ENCODE measurements around the gene HESX1. TPM values are rescaled to one million over a fixed set of nuclear protein-coding genes. Genes with fewer than 3 reads are reported as not detected.

Gene HESX1
- polyA plus RNA-seq, 1 donor = 1.5 TPM

GRCh38 chr3:57158813-57159738 is 40.7 kb downstream of the HESX1 start:
- WGBS (ENCODE audit: insufficient coverage, low lambda C conversion rate) = 23% methylated on average over 2 of the region's 8 CpGs
- Histone ChIP-seq H3K36me3 (ENCODE audit: control insufficient read depth, insufficient read depth, low read length) (no peaks in the 10 kb centered on the region), H3K4me1 (ENCODE audit: control insufficient read depth, insufficient read depth, low read length) (peaks cover 6% of the 10 kb centered on the region), H3K4me3 (ENCODE audit: low read length) (no peak overlapping the region), H3K27me3 (ENCODE audit: control insufficient read depth, insufficient read depth, low read length) (peaks cover 12% of the 10 kb centered on the region), H3K9me3 (ENCODE audit: control insufficient read depth, low read depth, low read length) (no peaks in the 10 kb centered on the region), H3K27ac (ENCODE audit: low read length) (no peak overlapping the region)
- peak in 1 of 2 donors; percentile 42 for DNase-seq

GRCh38 chr3:57158325-57158724 is 41.5 kb downstream of the HESX1 start:
- DNase-seq = no peak
- WGBS (ENCODE audit: insufficient coverage, low lambda C conversion rate) = 90% methylated on average over 1 of the region's 3 CpGs
- Histone ChIP-seq H3K9me3 (ENCODE audit: control insufficient read depth, low read depth, low read length) (no peaks in the 10 kb centered on the region), H3K36me3 (ENCODE audit: control insufficient read depth, insufficient read depth, low read length) (no peaks in the 10 kb centered on the region), H3K27ac (ENCODE audit: low read length) (no peak overlapping the region), H3K4me3 (ENCODE audit: low read length) (no peak overlapping the region), H3K27me3 (ENCODE audit: control insufficient read depth, insufficient read depth, low read length) (peaks cover 8% of the 10 kb centered on the region), H3K4me1 (ENCODE audit: control insufficient read depth, insufficient read depth, low read length) (peaks cover 6% of the 10 kb centered on the region)

GRCh38 chr3:57157545-57157944 is 42.2 kb downstream of the HESX1 start:
- H3K27ac ChIP-seq (ENCODE audit: low read length) = no peak overlapping the region
- DNase-seq = no peak
- H3K36me3 ChIP-seq (ENCODE audit: control insufficient read depth, insufficient read depth, low read length) = no peaks in the 10 kb centered on the region
- H3K9me3 ChIP-seq (ENCODE audit: control insufficient read depth, low read depth, low read length) = no peaks in the 10 kb centered on the region
- H3K4me3 ChIP-seq (ENCODE audit: low read length) = no peak overlapping the region
- peaks cover 3% of the 10 kb centered on the region for H3K27me3 ChIP-seq (ENCODE audit: control insufficient read depth, insufficient read depth, low read length)
- 20% methylated on average over 1 of the region's 10 CpGs for WGBS (ENCODE audit: insufficient coverage, low lambda C conversion rate)
- H3K4me1 ChIP-seq (ENCODE audit: control insufficient read depth, insufficient read depth, low read length) = peaks cover 6% of the 10 kb centered on the region

GRCh38 chr3:57155310-57155643 is 44.5 kb downstream of the HESX1 start:
- H3K9me3 ChIP-seq (ENCODE audit: control insufficient read depth, low read depth, low read length) = no peaks in the 10 kb centered on the region
- H3K27ac ChIP-seq (ENCODE audit: low read length) = no peak overlapping the region
- peaks cover 6% of the 10 kb centered on the region for H3K4me1 ChIP-seq (ENCODE audit: control insufficient read depth, insufficient read depth, low read length)
- DNase-seq = no peak
- no CpG with 5 or more reads among the region's 3 CpGs for WGBS (ENCODE audit: insufficient coverage, low lambda C conversion rate)
- H3K27me3 ChIP-seq (ENCODE audit: control insufficient read depth, insufficient read depth, low read length) = no peaks in the 10 kb centered on the region
- no peaks in the 10 kb centered on the region for H3K36me3 ChIP-seq (ENCODE audit: control insufficient read depth, insufficient read depth, low read length)
- H3K4me3 ChIP-seq (ENCODE audit: low read length) = no peak overlapping the region

- no peak overlapping the region for H3K4me3 ChIP-seq (ENCODE audit: low read length)
- 94% methylated on average over 2 of the region's 15 CpGs for WGBS (ENCODE audit: insufficient coverage, low lambda C conversion rate)
- H3K9me3 ChIP-seq (ENCODE audit: control insufficient read depth, low read depth, low read length) = no peaks in the 10 kb centered on the region
- H3K4me1 ChIP-seq (ENCODE audit: control insufficient read depth, insufficient read depth, low read length) = peaks cover 6% of the 10 kb centered on the region
- no peaks in the 10 kb centered on the region for H3K27me3 ChIP-seq (ENCODE audit: control insufficient read depth, insufficient read depth, low read length)
- no peaks in the 10 kb centered on the region for H3K36me3 ChIP-seq (ENCODE audit: control insufficient read depth, insufficient read depth, low read length)
- DNase-seq = no peak
- H3K27ac ChIP-seq (ENCODE audit: low read length) = no peak overlapping the region
These were observed 45.1 kb downstream of the HESX1 start for GRCh38 chr3:57154470-57155309.

- no peaks in the 10 kb centered on the region for H3K4me1 ChIP-seq (ENCODE audit: control insufficient read depth, insufficient read depth, low read length)
- H3K4me3 ChIP-seq (ENCODE audit: low read length) = no peak overlapping the region
- H3K9me3 ChIP-seq (ENCODE audit: control insufficient read depth, low read depth, low read length) = no peaks in the 10 kb centered on the region
- DNase-seq = no peak
- 93% methylated on average over 3 of the region's 19 CpGs for WGBS (ENCODE audit: insufficient coverage, low lambda C conversion rate)
- no peaks in the 10 kb centered on the region for H3K27me3 ChIP-seq (ENCODE audit: control insufficient read depth, insufficient read depth, low read length)
- no peak overlapping the region for H3K27ac ChIP-seq (ENCODE audit: low read length)
- H3K36me3 ChIP-seq (ENCODE audit: control insufficient read depth, insufficient read depth, low read length) = no peaks in the 10 kb centered on the region
These were observed 47.3 kb downstream of the HESX1 start for GRCh38 chr3:57152151-57153143.

- DNase-seq = no peak
- Histone ChIP-seq H3K27me3 (ENCODE audit: control insufficient read depth, insufficient read depth, low read length) (no peaks in the 10 kb centered on the region), H3K4me3 (ENCODE audit: low read length) (no peak overlapping the region), H3K36me3 (ENCODE audit: control insufficient read depth, insufficient read depth, low read length) (no peaks in the 10 kb centered on the region), H3K4me1 (ENCODE audit: control insufficient read depth, insufficient read depth, low read length) (no peaks in the 10 kb centered on the region), H3K27ac (ENCODE audit: low read length) (no peak overlapping the region), H3K9me3 (ENCODE audit: control insufficient read depth, low read depth, low read length) (no peaks in the 10 kb centered on the region)
- WGBS (ENCODE audit: insufficient coverage, low lambda C conversion rate) = no CpG with 5 or more reads among the region's 3 CpGs
These were observed 48.0 kb downstream of the HESX1 start for GRCh38 chr3:57151749-57152148.

- WGBS (ENCODE audit: insufficient coverage, low lambda C conversion rate) = no CpG with 5 or more reads among the region's 2 CpGs
- no peaks in the 10 kb centered on the region for H3K4me1 ChIP-seq (ENCODE audit: control insufficient read depth, insufficient read depth, low read length)
- no peak for DNase-seq
- no peaks in the 10 kb centered on the region for H3K9me3 ChIP-seq (ENCODE audit: control insufficient read depth, low read depth, low read length)
- no peak overlapping the region for H3K27ac ChIP-seq (ENCODE audit: low read length)
- no peaks in the 10 kb centered on the region for H3K27me3 ChIP-seq (ENCODE audit: control insufficient read depth, insufficient read depth, low read length)
- no peaks in the 10 kb centered on the region for H3K36me3 ChIP-seq (ENCODE audit: control insufficient read depth, insufficient read depth, low read length)
- H3K4me3 ChIP-seq (ENCODE audit: low read length) = no peak overlapping the region
These were observed 48.7 kb downstream of the HESX1 start for GRCh38 chr3:57151021-57151449.

GRCh38 chr3:57150113-57150581 is 49.6 kb downstream of the HESX1 start:
- Histone ChIP-seq H3K27ac (ENCODE audit: low read length) (no peak overlapping the region), H3K4me1 (ENCODE audit: control insufficient read depth, insufficient read depth, low read length) (no peaks in the 10 kb centered on the region)
- no CpG with 5 or more reads among the region's 7 CpGs for WGBS (ENCODE audit: insufficient coverage, low lambda C conversion rate)

More at GRCh38 chr3:57150113-57150581, 49.6 kb downstream of the HESX1 start:
- Histone ChIP-seq H3K4me3 (ENCODE audit: low read length) (no peak overlapping the region), H3K36me3 (ENCODE audit: control insufficient read depth, insufficient read depth, low read length) (no peaks in the 10 kb centered on the region), H3K27me3 (ENCODE audit: control insufficient read depth, insufficient read depth, low read length) (no peaks in the 10 kb centered on the region), H3K9me3 (ENCODE audit: control insufficient read depth, low read depth, low read length) (peaks cover 3% of the 10 kb centered on the region)
- DNase-seq = no peak
